Measurements from ENCODE around the gene ADAT2.

- TF ChIP-seq CTCF (IDR thresholded peaks at IDR 0.05; ENCODE audit: poor library complexity): no peak
- no peak for TF ChIP-seq EZH2phosphoT487 (IDR thresholded peaks at IDR 0.05; ENCODE audit: low read depth, severe bottlenecking, unreplicated experiment)
These were observed 42.2 kb downstream of the ADAT2 start for GRCh38 chr6:143408151-143408786.
